GM21619 (cell line): ENCODE data around the gene PODNL1.

ENCODE experiments used
- ATAC-seq: cut with Tn5 transposase; IDR thresholded peaks from one replicate; pipeline ENCODE4 v1.9.1; 2021; ENCODE audit not compliant: unreplicated experiment

Gene PODNL1

GRCh38 chr19:13938301-13939064, at the start of gene PODNL1:
PODNL1 (minus strand) TSS chr19:13938417; CDS start chr19:13938181, 236 bp downstream.
- ATAC-seq: no peak

- ATAC-seq: no peak
These were observed 49.1 kb upstream of the PODNL1 start for GRCh38 chr19:13987101-13987890.

- peak; percentile 75 for ATAC-seq
These were observed 48.2 kb upstream of the PODNL1 start for GRCh38 chr19:13986348-13986904.

GRCh38 chr19:13985771-13986347, 47.6 kb upstream of the PODNL1 start:
- peak; percentile 16 for ATAC-seq

GRCh38 chr19:13984875-13985741, 46.9 kb upstream of the PODNL1 start:
- ATAC-seq: no peak

- no peak for ATAC-seq
These were observed 46.0 kb upstream of the PODNL1 start for GRCh38 chr19:13984186-13984585.

- no peak for ATAC-seq
These were observed 45.1 kb upstream of the PODNL1 start for GRCh38 chr19:13983213-13983889.

- no peak for ATAC-seq
These were observed 44.6 kb upstream of the PODNL1 start for GRCh38 chr19:13982773-13983172.

- ATAC-seq: no peak
These were observed 43.8 kb upstream of the PODNL1 start for GRCh38 chr19:13981988-13982501.

- no peak for ATAC-seq
These were observed 43.2 kb upstream of the PODNL1 start for GRCh38 chr19:13981467-13981866.

GRCh38 chr19:13981021-13981420, 42.8 kb upstream of the PODNL1 start:
- ATAC-seq: no peak

GRCh38 chr19:13980340-13980739, 42.1 kb upstream of the PODNL1 start:
- no peak for ATAC-seq

GRCh38 chr19:13979686-13980085, 41.5 kb upstream of the PODNL1 start:
- ATAC-seq: no peak

GRCh38 chr19:13979244-13979615, 41.0 kb upstream of the PODNL1 start:
- ATAC-seq: no peak

- ATAC-seq: no peak
These were observed 40.4 kb upstream of the PODNL1 start for GRCh38 chr19:13978351-13979243.

GRCh38 chr19:13977803-13978202, 39.6 kb upstream of the PODNL1 start:
- ATAC-seq: no peak

GRCh38 chr19:13976446-13976845, 38.2 kb upstream of the PODNL1 start:
- no peak for ATAC-seq

- no peak for ATAC-seq
These were observed 37.7 kb upstream of the PODNL1 start for GRCh38 chr19:13975870-13976269.

GRCh38 chr19:13974073-13974472, 35.9 kb upstream of the PODNL1 start:
- no peak for ATAC-seq
